Measurements from ENCODE around the gene SLC1A3.

Gene SLC1A3

DNA sequence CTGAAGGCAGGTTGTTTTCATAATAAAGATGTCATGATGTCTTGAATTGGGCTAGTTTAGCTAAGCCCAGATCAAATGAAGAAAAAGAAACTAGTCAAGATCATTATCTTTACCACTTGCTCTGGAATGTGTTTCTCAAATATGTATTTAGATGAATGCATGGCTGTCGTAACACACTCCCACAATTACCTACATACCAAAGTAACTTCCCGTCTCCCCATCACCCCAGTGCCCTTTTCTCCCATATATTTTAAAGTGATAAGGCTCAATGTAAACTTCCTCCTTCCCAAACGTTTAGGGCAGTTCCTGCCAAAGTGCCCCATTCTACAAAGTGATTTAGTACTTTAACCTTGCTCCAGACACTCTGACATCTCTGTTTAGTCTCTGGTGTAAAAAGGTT is 61.4 kb downstream of the SLC1A3 start:
- H3K9ac ChIP-seq (ENCODE audit: low read depth, low read length, poor library complexity, severe bottlenecking): no peak overlapping the region
- no peak for TF ChIP-seq EZH2phosphoT487 (IDR thresholded peaks at IDR 0.05; ENCODE audit: borderline replicate concordance)
- TF ChIP-seq, protein P1, sequence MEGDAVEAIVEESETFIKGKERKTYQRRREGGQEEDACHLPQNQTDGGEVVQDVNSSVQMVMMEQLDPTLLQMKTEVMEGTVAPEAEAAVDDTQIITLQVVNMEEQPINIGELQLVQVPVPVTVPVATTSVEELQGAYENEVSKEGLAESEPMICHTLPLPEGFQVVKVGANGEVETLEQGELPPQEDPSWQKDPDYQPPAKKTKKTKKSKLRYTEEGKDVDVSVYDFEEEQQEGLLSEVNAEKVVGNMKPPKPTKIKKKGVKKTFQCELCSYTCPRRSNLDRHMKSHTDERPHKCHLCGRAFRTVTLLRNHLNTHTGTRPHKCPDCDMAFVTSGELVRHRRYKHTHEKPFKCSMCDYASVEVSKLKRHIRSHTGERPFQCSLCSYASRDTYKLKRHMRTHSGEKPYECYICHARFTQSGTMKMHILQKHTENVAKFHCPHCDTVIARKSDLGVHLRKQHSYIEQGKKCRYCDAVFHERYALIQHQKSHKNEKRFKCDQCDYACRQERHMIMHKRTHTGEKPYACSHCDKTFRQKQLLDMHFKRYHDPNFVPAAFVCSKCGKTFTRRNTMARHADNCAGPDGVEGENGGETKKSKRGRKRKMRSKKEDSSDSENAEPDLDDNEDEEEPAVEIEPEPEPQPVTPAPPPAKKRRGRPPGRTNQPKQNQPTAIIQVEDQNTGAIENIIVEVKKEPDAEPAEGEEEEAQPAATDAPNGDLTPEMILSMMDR (conservative IDR thresholded peaks at IDR 0.05; ENCODE audit: low read length): no peak
- no peak overlapping the region for H3K4me2 ChIP-seq (ENCODE audit: low read depth, low read length, poor library complexity, severe bottlenecking)
- no peaks in the 10 kb centered on the region for H3K9me2 ChIP-seq (replicated peaks; ENCODE audit: low read depth, low read length)
- H3K79me2 ChIP-seq (ENCODE audit: insufficient read depth, low read length): no peaks in the 10 kb centered on the region
- no peak overlapping the region for H3K4me3 ChIP-seq (ENCODE audit: low read length, poor library complexity, severe bottlenecking)
- no peaks in the 10 kb centered on the region for H3K36me3 ChIP-seq (ENCODE audit: insufficient read depth, low read length)
- H3K9me3 ChIP-seq (ENCODE audit: insufficient read depth, low read depth, low read length): no peaks in the 10 kb centered on the region
- H4K20me1 ChIP-seq (ENCODE audit: insufficient read depth, low read length, poor library complexity, severe bottlenecking): no peaks in the 10 kb centered on the region
- no peaks in the 10 kb centered on the region for H3K4me1 ChIP-seq (ENCODE audit: insufficient read depth, low read length, poor library complexity, severe bottlenecking)
- no peaks in the 10 kb centered on the region for H3K27me3 ChIP-seq (ENCODE audit: insufficient read depth, low read length, poor library complexity, severe bottlenecking)
- H2AFZ ChIP-seq (ENCODE audit: low read length): no peak overlapping the region
- no peaks in the 10 kb centered on the region for H3F3A ChIP-seq (ENCODE audit: low read depth)

DNA sequence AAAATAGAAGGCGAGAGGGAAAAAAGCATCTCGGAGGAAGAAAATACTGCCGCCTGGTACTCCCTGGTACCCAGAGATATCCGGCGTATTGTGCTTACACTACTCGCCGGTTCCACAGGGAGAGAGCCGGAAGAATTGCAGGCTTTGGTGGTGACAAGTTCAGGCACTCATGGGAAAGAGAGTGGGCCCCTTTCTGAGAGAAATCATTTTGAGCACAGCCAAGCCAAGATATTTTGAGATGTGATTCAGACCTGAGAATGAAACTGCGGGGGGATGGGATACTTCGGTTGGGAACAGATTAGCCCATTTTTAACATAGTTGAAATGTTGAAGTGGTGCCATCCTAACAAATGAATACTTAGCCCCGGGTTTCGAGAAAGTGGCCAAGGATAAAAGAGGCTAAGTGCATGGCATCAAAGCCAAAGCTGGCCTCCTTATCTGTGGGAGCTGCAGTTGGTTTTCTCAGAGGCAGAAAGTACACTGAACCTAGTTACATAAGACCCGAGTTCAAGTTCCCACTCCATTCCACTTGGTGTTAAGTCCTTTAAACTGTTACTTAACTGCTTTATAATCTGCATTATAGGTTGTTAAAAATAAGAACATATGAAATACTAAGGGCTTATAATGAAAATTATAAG is 62.7 kb downstream of the SLC1A3 start:
- H3K9me2 ChIP-seq (replicated peaks; ENCODE audit: low read depth, low read length): no peaks in the 10 kb centered on the region
- TF ChIP-seq, protein P1 (conservative IDR thresholded peaks at IDR 0.05; ENCODE audit: low read length): no peak
- TF ChIP-seq EZH2phosphoT487 (IDR thresholded peaks at IDR 0.05; ENCODE audit: borderline replicate concordance): no peak
- no peaks in the 10 kb centered on the region for H3F3A ChIP-seq (ENCODE audit: low read depth)
- no peak overlapping the region for H2AFZ ChIP-seq (ENCODE audit: low read length)
- no peak overlapping the region for H3K9ac ChIP-seq (ENCODE audit: low read depth, low read length, poor library complexity, severe bottlenecking)
- H3K27me3 ChIP-seq (ENCODE audit: insufficient read depth, low read length, poor library complexity, severe bottlenecking): no peaks in the 10 kb centered on the region
- no peaks in the 10 kb centered on the region for H3K9me3 ChIP-seq (ENCODE audit: insufficient read depth, low read depth, low read length)
- H3K79me2 ChIP-seq (ENCODE audit: insufficient read depth, low read length): no peaks in the 10 kb centered on the region
- no peaks in the 10 kb centered on the region for H4K20me1 ChIP-seq (ENCODE audit: insufficient read depth, low read length, poor library complexity, severe bottlenecking)
- no peaks in the 10 kb centered on the region for H3K4me1 ChIP-seq (ENCODE audit: insufficient read depth, low read length, poor library complexity, severe bottlenecking)
- no peak overlapping the region for H3K4me3 ChIP-seq (ENCODE audit: low read length, poor library complexity, severe bottlenecking)
- H3K36me3 ChIP-seq (ENCODE audit: insufficient read depth, low read length): no peaks in the 10 kb centered on the region
- no peak overlapping the region for H3K4me2 ChIP-seq (ENCODE audit: low read depth, low read length, poor library complexity, severe bottlenecking)

DNA sequence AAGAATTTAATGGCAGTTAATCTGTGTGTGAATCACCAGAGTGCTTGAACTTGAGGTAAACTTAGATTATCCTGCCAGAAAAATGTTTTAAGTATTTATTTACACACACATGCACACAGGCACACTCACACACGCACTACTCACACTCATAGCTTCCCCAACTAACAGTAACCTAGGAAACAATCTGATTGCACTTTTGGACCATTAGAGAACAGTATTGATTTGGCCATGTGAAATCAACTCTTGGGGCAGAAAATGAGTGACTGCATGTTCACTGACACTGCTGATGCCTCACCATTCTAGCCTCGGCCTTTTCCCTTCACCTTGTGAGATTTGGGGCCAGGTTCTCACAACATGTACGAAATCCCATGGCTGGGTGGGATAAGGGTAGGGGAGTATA is 64.1 kb downstream of the SLC1A3 start:
- no peaks in the 10 kb centered on the region for H3F3A ChIP-seq (ENCODE audit: low read depth)
- no peaks in the 10 kb centered on the region for H3K9me3 ChIP-seq (ENCODE audit: insufficient read depth, low read depth, low read length)
- no peaks in the 10 kb centered on the region for H3K27me3 ChIP-seq (ENCODE audit: insufficient read depth, low read length, poor library complexity, severe bottlenecking)
- no peaks in the 10 kb centered on the region for H3K36me3 ChIP-seq (ENCODE audit: insufficient read depth, low read length)
- H3K4me1 ChIP-seq (ENCODE audit: insufficient read depth, low read length, poor library complexity, severe bottlenecking): no peaks in the 10 kb centered on the region
- H3K9ac ChIP-seq (ENCODE audit: low read depth, low read length, poor library complexity, severe bottlenecking): no peak overlapping the region
- TF ChIP-seq, protein P1 (conservative IDR thresholded peaks at IDR 0.05; ENCODE audit: low read length): no peak
- no peak for TF ChIP-seq EZH2phosphoT487 (IDR thresholded peaks at IDR 0.05; ENCODE audit: borderline replicate concordance)
- no peaks in the 10 kb centered on the region for H3K79me2 ChIP-seq (ENCODE audit: insufficient read depth, low read length)
- no peaks in the 10 kb centered on the region for H3K9me2 ChIP-seq (replicated peaks; ENCODE audit: low read depth, low read length)
- H4K20me1 ChIP-seq (ENCODE audit: insufficient read depth, low read length, poor library complexity, severe bottlenecking): no peaks in the 10 kb centered on the region
- no peak overlapping the region for H3K4me3 ChIP-seq (ENCODE audit: low read length, poor library complexity, severe bottlenecking)
- H2AFZ ChIP-seq (ENCODE audit: low read length): no peak overlapping the region
- H3K4me2 ChIP-seq (ENCODE audit: low read depth, low read length, poor library complexity, severe bottlenecking): no peak overlapping the region
